GM23338 (cell line): ENCODE measurements around the gene SEMA3C.

Experiments used
- CREB1 ChIP-seq: fragments of 250-450 bp; sonication (Bioruptor Pico); IDR thresholded peaks from 2 replicates; pipeline ENCODE4 v1.5.0; 2020; ENCODE audit warnings: low read depth, mild to moderate bottlenecking, moderate library complexity
- EZH2 ChIP-seq: fragments of 200-600 bp; sonication (generic); IDR thresholded peaks from one replicate; pipeline ENCODE4 v1.8.0; 2017; ENCODE audit warnings: antibody characterized with exemption, mild to moderate bottlenecking, low read depth; ENCODE audit not compliant: unreplicated experiment
- JUNB ChIP-seq: IDR thresholded peaks from one replicate; pipeline ENCODE4 v1.6.1; 2016; ENCODE audit warnings: antibody characterized with exemption; ENCODE audit not compliant: unreplicated experiment
- POLR2AphosphoS5 ChIP-seq: IDR thresholded peaks from 2 replicates; pipeline ENCODE4 v1.6.1; 2016; ENCODE audit warnings: antibody characterized with exemption, low read depth
- TF ChIP-seq, protein P1 (sequence below), 2 experiments: fragments of 200-600 bp in 1 of 2; sonication (generic) in 1 of 2; conservative IDR thresholded peaks; 2 replicates each; pipeline versions ENCODE4 v1.5.1 to v1.6.1; 2016 to 2017; ENCODE audit warnings: antibody characterized with exemption in 2 of 2, low read depth in 2 of 2, mild to moderate bottlenecking in 2 of 2, moderate library complexity in 1 of 2
- TF ChIP-seq, protein P2 (sequence below): IDR thresholded peaks from one replicate; pipeline ENCODE4 v1.6.1; 2018; ENCODE audit warnings: antibody characterized with exemption; ENCODE audit not compliant: unreplicated experiment

DNA sequence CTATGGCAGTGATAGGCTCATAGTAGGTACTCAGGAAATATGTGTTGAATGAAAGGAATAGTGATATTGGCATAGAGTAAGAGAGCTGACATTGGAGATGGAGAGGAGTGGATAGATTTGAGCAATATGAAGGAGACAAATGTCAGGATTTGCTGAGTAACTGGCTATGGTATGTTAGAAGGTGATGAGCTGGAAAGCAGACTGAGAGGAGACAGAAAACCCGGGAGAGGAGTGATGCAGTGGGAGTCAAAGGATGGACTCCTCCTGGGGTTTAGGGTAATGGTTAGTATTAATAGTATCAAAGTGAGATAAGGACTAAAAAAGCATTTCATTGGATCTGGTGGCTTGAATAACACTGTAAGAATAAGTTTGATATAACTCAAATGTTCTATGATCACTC lies 215.6 kb downstream of the SEMA3C start:
- TF ChIP-seq, protein P1, sequence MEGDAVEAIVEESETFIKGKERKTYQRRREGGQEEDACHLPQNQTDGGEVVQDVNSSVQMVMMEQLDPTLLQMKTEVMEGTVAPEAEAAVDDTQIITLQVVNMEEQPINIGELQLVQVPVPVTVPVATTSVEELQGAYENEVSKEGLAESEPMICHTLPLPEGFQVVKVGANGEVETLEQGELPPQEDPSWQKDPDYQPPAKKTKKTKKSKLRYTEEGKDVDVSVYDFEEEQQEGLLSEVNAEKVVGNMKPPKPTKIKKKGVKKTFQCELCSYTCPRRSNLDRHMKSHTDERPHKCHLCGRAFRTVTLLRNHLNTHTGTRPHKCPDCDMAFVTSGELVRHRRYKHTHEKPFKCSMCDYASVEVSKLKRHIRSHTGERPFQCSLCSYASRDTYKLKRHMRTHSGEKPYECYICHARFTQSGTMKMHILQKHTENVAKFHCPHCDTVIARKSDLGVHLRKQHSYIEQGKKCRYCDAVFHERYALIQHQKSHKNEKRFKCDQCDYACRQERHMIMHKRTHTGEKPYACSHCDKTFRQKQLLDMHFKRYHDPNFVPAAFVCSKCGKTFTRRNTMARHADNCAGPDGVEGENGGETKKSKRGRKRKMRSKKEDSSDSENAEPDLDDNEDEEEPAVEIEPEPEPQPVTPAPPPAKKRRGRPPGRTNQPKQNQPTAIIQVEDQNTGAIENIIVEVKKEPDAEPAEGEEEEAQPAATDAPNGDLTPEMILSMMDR (conservative IDR thresholded peaks at IDR 0.05; ENCODE audit: low read depth in 2 of 2): no peak
- TF ChIP-seq POLR2AphosphoS5 (no peak), EZH2 (no peak), CREB1 (no peak), JUNB (no peak)
- TF ChIP-seq, protein P2, sequence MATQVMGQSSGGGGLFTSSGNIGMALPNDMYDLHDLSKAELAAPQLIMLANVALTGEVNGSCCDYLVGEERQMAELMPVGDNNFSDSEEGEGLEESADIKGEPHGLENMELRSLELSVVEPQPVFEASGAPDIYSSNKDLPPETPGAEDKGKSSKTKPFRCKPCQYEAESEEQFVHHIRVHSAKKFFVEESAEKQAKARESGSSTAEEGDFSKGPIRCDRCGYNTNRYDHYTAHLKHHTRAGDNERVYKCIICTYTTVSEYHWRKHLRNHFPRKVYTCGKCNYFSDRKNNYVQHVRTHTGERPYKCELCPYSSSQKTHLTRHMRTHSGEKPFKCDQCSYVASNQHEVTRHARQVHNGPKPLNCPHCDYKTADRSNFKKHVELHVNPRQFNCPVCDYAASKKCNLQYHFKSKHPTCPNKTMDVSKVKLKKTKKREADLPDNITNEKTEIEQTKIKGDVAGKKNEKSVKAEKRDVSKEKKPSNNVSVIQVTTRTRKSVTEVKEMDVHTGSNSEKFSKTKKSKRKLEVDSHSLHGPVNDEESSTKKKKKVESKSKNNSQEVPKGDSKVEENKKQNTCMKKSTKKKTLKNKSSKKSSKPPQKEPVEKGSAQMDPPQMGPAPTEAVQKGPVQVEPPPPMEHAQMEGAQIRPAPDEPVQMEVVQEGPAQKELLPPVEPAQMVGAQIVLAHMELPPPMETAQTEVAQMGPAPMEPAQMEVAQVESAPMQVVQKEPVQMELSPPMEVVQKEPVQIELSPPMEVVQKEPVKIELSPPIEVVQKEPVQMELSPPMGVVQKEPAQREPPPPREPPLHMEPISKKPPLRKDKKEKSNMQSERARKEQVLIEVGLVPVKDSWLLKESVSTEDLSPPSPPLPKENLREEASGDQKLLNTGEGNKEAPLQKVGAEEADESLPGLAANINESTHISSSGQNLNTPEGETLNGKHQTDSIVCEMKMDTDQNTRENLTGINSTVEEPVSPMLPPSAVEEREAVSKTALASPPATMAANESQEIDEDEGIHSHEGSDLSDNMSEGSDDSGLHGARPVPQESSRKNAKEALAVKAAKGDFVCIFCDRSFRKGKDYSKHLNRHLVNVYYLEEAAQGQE: no peak
